Fibroblast of upper back skin (primary cell): ENCODE data around the gene FASLG.
A peak's percentile ranks its signal among the peaks of the same experiment; 100 is the strongest.

Experiments
- DNase-seq: peaks from one replicate; pipeline ENCODE4 v3.0.0-alpha.2; 2013

Gene FASLG

GRCh38 chr1:172647987-172648386, 10.9 kb upstream of the FASLG start:
- DNase-seq, result no peak

GRCh38 chr1:172650474-172651193, 8.3 kb upstream of the FASLG start:
- no peak for DNase-seq

GRCh38 chr1:172653015-172653709, 5.7 kb upstream of the FASLG start:
- peak; percentile 61 for DNase-seq

- peak; percentile 73 for DNase-seq
Measured at GRCh38 chr1:172654535-172654934, 4.4 kb upstream of the FASLG start.

- no peak for DNase-seq
Measured at GRCh38 chr1:172656576-172656975, 2.3 kb upstream of the FASLG start.

GRCh38 chr1:172657586-172657985, 1.3 kb upstream of the FASLG start:
- no peak for DNase-seq

- DNase-seq, result no peak
Measured at GRCh38 chr1:172661107-172661506, 2.2 kb downstream of the FASLG start.

GRCh38 chr1:172662464-172663109, 3.7 kb downstream of the FASLG start:
- DNase-seq, result peak; percentile 95

- no peak for DNase-seq
Measured at GRCh38 chr1:172663732-172664131, 4.8 kb downstream of the FASLG start.

- DNase-seq, result no peak
Measured at GRCh38 chr1:172668097-172668496, 9.2 kb downstream of the FASLG start.

- DNase-seq, result no peak
Measured at GRCh38 chr1:172669011-172669410, 10.1 kb downstream of the FASLG start.

GRCh38 chr1:172670316-172670715, 11.4 kb downstream of the FASLG start:
- DNase-seq, result no peak

GRCh38 chr1:172670791-172671190, 11.9 kb downstream of the FASLG start:
- no peak for DNase-seq

- peak; percentile 86 for DNase-seq
Measured at GRCh38 chr1:172671591-172671990, 12.7 kb downstream of the FASLG start.

GRCh38 chr1:172672720-172673119, 13.8 kb downstream of the FASLG start:
- no peak for DNase-seq

GRCh38 chr1:172673761-172674160, 14.9 kb downstream of the FASLG start:
- peak; percentile 73 for DNase-seq

GRCh38 chr1:172674831-172675613, 16.1 kb downstream of the FASLG start:
- peak; percentile 63 for DNase-seq

GRCh38 chr1:172679000-172679772, 20.3 kb downstream of the FASLG start:
- DNase-seq, result no peak

- no peak for DNase-seq
Measured at GRCh38 chr1:172680244-172680643, 21.3 kb downstream of the FASLG start.

GRCh38 chr1:172680733-172681275, 21.9 kb downstream of the FASLG start:
- no peak for DNase-seq

- DNase-seq, result peak; percentile 12
Measured at GRCh38 chr1:172682812-172683211, 23.9 kb downstream of the FASLG start.

GRCh38 chr1:172686143-172686542, 27.2 kb downstream of the FASLG start:
- no peak for DNase-seq
